Astrocyte (in vitro differentiated cells and primary cell): ENCODE results near the gene STOX1. TPM values are rescaled to one million over a fixed set of nuclear protein-coding genes. Genes with fewer than 3 reads are reported as not detected.

Experiments
- DNase-seq: peaks from one replicate; pipeline ENCODE4 v3.0.0-alpha.2; 2010; ENCODE audit warnings: low read depth
- FAIRE-seq: peaks from 2 replicates; lab custom pipeline; 2011; peaks lifted over from hg19 to GRCh38; lab: Jason Lieb, UNC
- H2AFZ ChIP-seq: 2 replicates; pipeline ENCODE4 v1.6.0; 2012; ENCODE audit warnings: low read depth, low read length, inconsistent platforms
- H3K27ac ChIP-seq: 2 replicates; pipeline ENCODE4 v1.5.1; 2011; ENCODE audit warnings: low read depth, low read length, inconsistent platforms
- H3K27me3 ChIP-seq: 2 replicates; pipeline ENCODE4 v1.6.0; 2011; ENCODE audit warnings: low read length, inconsistent platforms; ENCODE audit not compliant: insufficient read depth
- H3K36me3 ChIP-seq: 2 replicates; pipeline ENCODE4 v1.5.1; 2011; ENCODE audit warnings: low read length, inconsistent platforms; ENCODE audit not compliant: insufficient read depth
- H3K4me1 ChIP-seq: 2 replicates; pipeline ENCODE4 v1.5.1; 2011; ENCODE audit warnings: low read length, inconsistent platforms; ENCODE audit not compliant: insufficient read depth
- H3K4me2 ChIP-seq: 2 replicates; pipeline ENCODE4 v1.6.0; 2012; ENCODE audit warnings: low read length, inconsistent platforms
- H3K4me3 ChIP-seq: 2 replicates; pipeline ENCODE4 v1.5.1; 2011; ENCODE audit warnings: low read depth, mild to moderate bottlenecking, low read length, inconsistent platforms; ENCODE audit not compliant: insufficient read depth
- H3K79me2 ChIP-seq: 2 replicates; pipeline ENCODE4 v1.6.0; 2012; ENCODE audit warnings: mild to moderate bottlenecking, low read length, inconsistent platforms; ENCODE audit not compliant: insufficient read depth
- H3K9ac ChIP-seq: 2 replicates; pipeline ENCODE4 v1.6.0; 2012; ENCODE audit warnings: mild to moderate bottlenecking, low read length, inconsistent platforms
- H3K9me3 ChIP-seq: 2 replicates; pipeline ENCODE4 v1.5.1; 2012; ENCODE audit warnings: low read depth, mild to moderate bottlenecking, low read length, inconsistent platforms; ENCODE audit not compliant: insufficient read depth
- H4K20me1 ChIP-seq: 2 replicates; pipeline ENCODE4 v1.6.0; 2012; ENCODE audit warnings: low read length, inconsistent platforms; ENCODE audit not compliant: insufficient read depth
- H3K27ac Mint-ChIP-seq: one replicate; pipeline ENCODE4 v1.8.0; 2021; ENCODE audit warnings: mild to moderate bottlenecking, mixed read lengths; ENCODE audit not compliant: unreplicated experiment
- H3K27me3 Mint-ChIP-seq: one replicate; pipeline ENCODE4 v1.8.0; 2021; ENCODE audit warnings: low read depth, mixed read lengths; ENCODE audit not compliant: unreplicated experiment
- H3K36me3 Mint-ChIP-seq: one replicate; pipeline ENCODE4 v1.8.0; 2021; ENCODE audit warnings: low read depth, mixed read lengths; ENCODE audit not compliant: unreplicated experiment
- H3K4me1 Mint-ChIP-seq: one replicate; pipeline ENCODE4 v1.8.0; 2021; ENCODE audit warnings: low read depth, mixed read lengths; ENCODE audit not compliant: unreplicated experiment
- H3K4me3 Mint-ChIP-seq: one replicate; pipeline ENCODE4 v1.8.0; 2021; ENCODE audit warnings: mild to moderate bottlenecking, moderate library complexity, mixed read lengths; ENCODE audit not compliant: unreplicated experiment
- H3K9me3 Mint-ChIP-seq: one replicate; pipeline ENCODE4 v1.8.0; 2021; ENCODE audit warnings: mild to moderate bottlenecking, mixed read lengths; ENCODE audit not compliant: unreplicated experiment
- EZH2 ChIP-seq: IDR thresholded peaks from 2 replicates; pipeline ENCODE4 v1.6.1; 2012; ENCODE audit warnings: mild to moderate bottlenecking, low read length, inconsistent platforms; ENCODE audit not compliant: insufficient read depth
- total RNA-seq: library from RNA; stranded (reverse); gene quantifications from 2 replicates; pipeline ENCODE4 v1.2.1, GENCODE V29; 2021
- TF ChIP-seq, protein P1 (sequence below): IDR thresholded peaks from 2 replicates; pipeline ENCODE4 v1.5.1; 2011; ENCODE audit warnings: low read depth, mild to moderate bottlenecking, inconsistent platforms, low read length, moderate library complexity; ENCODE audit not compliant: insufficient read depth

Gene STOX1
- total RNA-seq, 1 donor from 2014 or later, result 0.25 TPM

DNA sequence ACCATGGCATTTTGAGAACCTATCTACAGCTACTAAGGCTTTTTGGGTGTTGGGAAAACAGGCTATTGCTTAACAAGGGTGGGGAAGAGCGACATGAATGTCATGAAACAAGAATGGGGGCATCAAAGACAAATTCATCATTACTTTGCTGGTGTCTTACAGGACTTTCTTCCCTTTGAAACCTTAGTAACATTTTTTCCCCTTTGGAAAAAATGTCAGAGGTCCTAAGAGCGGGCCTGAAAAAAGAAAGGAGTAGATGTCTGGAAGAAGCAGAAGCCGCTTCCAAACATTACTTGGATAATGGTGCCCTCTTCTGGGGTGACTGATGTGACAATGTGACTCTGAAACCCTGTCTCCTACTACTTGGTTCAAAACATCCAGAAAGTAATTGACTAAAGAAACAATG lies 70.0 kb downstream of the STOX1 start:
- H3K27ac Mint-ChIP-seq, result no peak overlapping the region
- no peak overlapping the region for H2AFZ ChIP-seq
- no peaks in the 10 kb centered on the region for H3K36me3 Mint-ChIP-seq
- TF ChIP-seq EZH2, result no peak
- TF ChIP-seq, protein P1, sequence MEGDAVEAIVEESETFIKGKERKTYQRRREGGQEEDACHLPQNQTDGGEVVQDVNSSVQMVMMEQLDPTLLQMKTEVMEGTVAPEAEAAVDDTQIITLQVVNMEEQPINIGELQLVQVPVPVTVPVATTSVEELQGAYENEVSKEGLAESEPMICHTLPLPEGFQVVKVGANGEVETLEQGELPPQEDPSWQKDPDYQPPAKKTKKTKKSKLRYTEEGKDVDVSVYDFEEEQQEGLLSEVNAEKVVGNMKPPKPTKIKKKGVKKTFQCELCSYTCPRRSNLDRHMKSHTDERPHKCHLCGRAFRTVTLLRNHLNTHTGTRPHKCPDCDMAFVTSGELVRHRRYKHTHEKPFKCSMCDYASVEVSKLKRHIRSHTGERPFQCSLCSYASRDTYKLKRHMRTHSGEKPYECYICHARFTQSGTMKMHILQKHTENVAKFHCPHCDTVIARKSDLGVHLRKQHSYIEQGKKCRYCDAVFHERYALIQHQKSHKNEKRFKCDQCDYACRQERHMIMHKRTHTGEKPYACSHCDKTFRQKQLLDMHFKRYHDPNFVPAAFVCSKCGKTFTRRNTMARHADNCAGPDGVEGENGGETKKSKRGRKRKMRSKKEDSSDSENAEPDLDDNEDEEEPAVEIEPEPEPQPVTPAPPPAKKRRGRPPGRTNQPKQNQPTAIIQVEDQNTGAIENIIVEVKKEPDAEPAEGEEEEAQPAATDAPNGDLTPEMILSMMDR, result peak; percentile 61
- H3K27me3 Mint-ChIP-seq, result no peaks in the 10 kb centered on the region
- H3K4me1 Mint-ChIP-seq, result peaks cover 9% of the 10 kb centered on the region
- no peak overlapping the region for H3K27ac ChIP-seq
- no peak overlapping the region for H3K4me3 ChIP-seq
- H4K20me1 ChIP-seq, result peaks cover 8% of the 10 kb centered on the region
- H3K4me2 ChIP-seq, result no peak overlapping the region
- no peaks in the 10 kb centered on the region for H3K27me3 ChIP-seq
- no peak overlapping the region for H3K9ac ChIP-seq
- H3K4me3 Mint-ChIP-seq, result no peak overlapping the region
- H3K9me3 Mint-ChIP-seq, result no peaks in the 10 kb centered on the region
- no peaks in the 10 kb centered on the region for H3K9me3 ChIP-seq
- H3K4me1 ChIP-seq, result peaks cover 10% of the 10 kb centered on the region
- FAIRE-seq (no peak), DNase-seq (peak; percentile 47)
- peaks cover 12% of the 10 kb centered on the region for H3K79me2 ChIP-seq
- no peaks in the 10 kb centered on the region for H3K36me3 ChIP-seq

DNA sequence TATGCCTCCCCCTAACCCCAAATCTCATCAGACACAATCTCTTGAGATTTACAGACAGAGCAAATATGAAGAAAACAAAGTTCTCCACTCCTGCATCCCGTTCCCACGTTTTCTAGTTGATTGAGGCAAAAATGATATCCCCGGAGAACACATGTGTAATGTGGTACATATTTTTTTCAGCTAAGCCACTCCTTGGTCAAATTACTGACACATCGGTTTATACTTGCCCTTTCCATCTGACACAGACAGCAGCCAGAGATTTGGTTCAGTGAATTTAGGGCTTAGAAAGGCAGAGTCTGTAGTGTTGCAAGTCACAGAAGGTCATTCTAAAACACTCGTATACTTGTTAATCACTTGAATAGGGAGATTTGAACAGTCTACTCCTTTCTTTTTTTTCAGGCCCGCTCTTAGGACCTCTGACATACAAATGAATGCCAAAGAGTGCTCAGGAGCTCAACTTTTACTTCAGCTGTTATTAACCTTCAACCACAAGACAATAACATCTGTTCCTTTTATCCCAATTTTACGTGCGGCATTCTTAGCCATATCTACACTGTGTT lies 71.9 kb downstream of the STOX1 start:
- no peak overlapping the region for H3K4me3 ChIP-seq
- H2AFZ ChIP-seq, result no peak overlapping the region
- no peaks in the 10 kb centered on the region for H3K9me3 ChIP-seq
- H3K27me3 ChIP-seq, result no peaks in the 10 kb centered on the region
- Mint-ChIP-seq H3K4me1 (peaks cover 16% of the 10 kb centered on the region), H3K4me3 (no peak overlapping the region), H3K27ac (peak overlapping the region; percentile 9), H3K27me3 (no peaks in the 10 kb centered on the region), H3K36me3 (peaks cover 2% of the 10 kb centered on the region), H3K9me3 (no peaks in the 10 kb centered on the region)
- TF ChIP-seq, protein P1, result no peak
- no peak for TF ChIP-seq EZH2
- no peaks in the 10 kb centered on the region for H3K36me3 ChIP-seq
- DNase-seq (no peak), FAIRE-seq (no peak)
- no peak overlapping the region for H3K27ac ChIP-seq
- peaks cover 14% of the 10 kb centered on the region for H3K4me1 ChIP-seq
- H3K4me2 ChIP-seq, result no peak overlapping the region
- peaks cover 16% of the 10 kb centered on the region for H4K20me1 ChIP-seq
- H3K9ac ChIP-seq, result no peak overlapping the region
- peaks cover 30% of the 10 kb centered on the region for H3K79me2 ChIP-seq

DNA sequence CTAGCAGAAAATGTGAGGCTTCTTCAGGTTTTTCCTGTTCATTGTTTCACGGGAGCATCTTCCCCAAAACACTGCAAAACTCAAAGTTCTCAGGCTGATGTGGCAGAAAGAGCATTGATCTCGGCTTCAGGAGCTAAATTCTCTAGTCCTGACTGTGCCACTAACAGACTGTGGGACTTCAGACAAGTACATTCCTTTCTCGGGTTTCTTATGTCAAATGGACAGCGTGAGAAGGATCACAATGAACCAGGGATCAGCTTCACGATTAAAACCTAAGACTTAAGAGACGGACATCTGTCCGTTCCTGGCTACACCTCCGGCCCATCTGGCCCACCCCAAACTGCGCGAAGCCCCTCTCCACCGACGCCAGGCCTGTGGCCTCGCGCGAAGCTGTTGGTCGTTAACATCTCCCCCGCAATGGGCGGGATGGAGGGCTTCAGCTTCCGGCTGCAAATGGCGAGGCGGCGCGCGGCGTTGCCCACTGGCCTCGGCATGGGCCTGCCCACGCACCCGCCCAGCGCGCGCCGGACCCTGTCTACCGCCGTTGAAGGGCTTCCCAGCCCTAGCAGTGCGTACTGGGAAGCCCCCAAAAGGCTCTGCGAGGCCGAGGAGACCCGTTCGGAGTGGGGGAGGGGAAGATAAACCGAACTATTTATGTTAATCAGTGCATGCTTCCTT lies 73.2 kb downstream of the STOX1 start:
- H3K27ac Mint-ChIP-seq, result peak overlapping the region; percentile 99
- peaks cover 14% of the 10 kb centered on the region for H3K4me1 ChIP-seq
- H2AFZ ChIP-seq, result peak overlapping the region; percentile 88
- FAIRE-seq, result no peak
- peaks cover 42% of the 10 kb centered on the region for H3K79me2 ChIP-seq
- H3K4me1 Mint-ChIP-seq, result peaks cover 16% of the 10 kb centered on the region
- no peaks in the 10 kb centered on the region for H3K9me3 Mint-ChIP-seq
- no peak for TF ChIP-seq EZH2
- TF ChIP-seq, protein P1, result no peak
- no peaks in the 10 kb centered on the region for H3K27me3 Mint-ChIP-seq
- peak overlapping the region; percentile 90 for H3K4me3 ChIP-seq
- H3K4me2 ChIP-seq, result peak overlapping the region; percentile 93
- H3K4me3 Mint-ChIP-seq, result peak overlapping the region; percentile 92
- H3K36me3 ChIP-seq, result no peaks in the 10 kb centered on the region
- peaks cover 2% of the 10 kb centered on the region for H3K36me3 Mint-ChIP-seq
- H3K9ac ChIP-seq, result peak overlapping the region; percentile 96
- H3K9me3 ChIP-seq, result no peaks in the 10 kb centered on the region
- DNase-seq, result peak; percentile 79
- peaks cover 20% of the 10 kb centered on the region for H4K20me1 ChIP-seq
- peak overlapping the region; percentile 98 for H3K27ac ChIP-seq
- H3K27me3 ChIP-seq, result no peaks in the 10 kb centered on the region
